ENCODE measurements around the gene MBD3L5. TPM values are rescaled to one million over a fixed set of nuclear protein-coding genes. Genes with fewer than 3 reads are reported as not detected.
A peak's percentile ranks its signal among the peaks of the same experiment; 100 is the strongest.

MBD3L5 gene
- total RNA-seq, 1 donor from 2014 or later, result not detected

- H3K36me3 Mint-ChIP-seq (ENCODE audit: low read depth, unreplicated experiment), result peaks cover 9% of the 10 kb centered on the region
- no peaks in the 10 kb centered on the region for H3K27me3 Mint-ChIP-seq (ENCODE audit: low read depth, unreplicated experiment)
- no peak overlapping the region for H3K27ac ChIP-seq (ENCODE audit: low read depth, low read length)
- peaks cover 5% of the 10 kb centered on the region for H3K4me1 ChIP-seq (ENCODE audit: insufficient read depth, low read length)
- H3K27ac Mint-ChIP-seq (ENCODE audit: unreplicated experiment), result no peak overlapping the region
- H3K4me2 ChIP-seq (ENCODE audit: low read length), result peak overlapping the region; percentile 87
- peaks cover 5% of the 10 kb centered on the region for H3K9me3 Mint-ChIP-seq (ENCODE audit: unreplicated experiment)
- H3K79me2 ChIP-seq (ENCODE audit: insufficient read depth, low read length), result peaks cover 20% of the 10 kb centered on the region
- TF ChIP-seq EZH2 (IDR thresholded peaks at IDR 0.05; ENCODE audit: insufficient read depth, low read length) (no peak), CTCF (IDR thresholded peaks at IDR 0.05; ENCODE audit: insufficient read depth, low read depth, low read length) (no peak)
- H3K4me1 Mint-ChIP-seq (ENCODE audit: low read depth, unreplicated experiment), result peaks cover 5% of the 10 kb centered on the region
- H3K36me3 ChIP-seq (ENCODE audit: insufficient read depth, low read length), result peaks cover 13% of the 10 kb centered on the region
- H3K9ac ChIP-seq (ENCODE audit: low read length), result no peak overlapping the region
- peak overlapping the region; percentile 94 for H3K4me3 Mint-ChIP-seq (ENCODE audit: unreplicated experiment)
- H3K27me3 ChIP-seq (ENCODE audit: insufficient read depth, low read length), result no peaks in the 10 kb centered on the region
- FAIRE-seq (no peak), DNase-seq (ENCODE audit: low read depth) (no peak)
- H2AFZ ChIP-seq (ENCODE audit: low read depth, low read length), result peak overlapping the region; percentile 74
- H4K20me1 ChIP-seq (ENCODE audit: insufficient read depth, low read length), result peaks cover 4% of the 10 kb centered on the region
- H3K9me3 ChIP-seq (ENCODE audit: insufficient read depth, low read depth, low read length), result no peaks in the 10 kb centered on the region
- H3K4me3 ChIP-seq (ENCODE audit: insufficient read depth, low read depth, low read length), result no peak overlapping the region
Observed at GRCh38 chr19:7068599-7068998, 38.2 kb downstream of the MBD3L5 start.

- Histone ChIP-seq H3K9ac (ENCODE audit: low read length) (peak within 1 kb of the TSS; percentile 91), H3K4me1 (ENCODE audit: insufficient read depth, low read length) (peaks cover 5% of the 10 kb centered on the region), H3K4me2 (ENCODE audit: low read length) (peak within 1 kb of the TSS; percentile 87), H2AFZ (ENCODE audit: low read depth, low read length) (peak within 1 kb of the TSS; percentile 98), H3K27me3 (ENCODE audit: insufficient read depth, low read length) (no peaks in the 10 kb centered on the region), H3K36me3 (ENCODE audit: insufficient read depth, low read length) (peaks cover 14% of the 10 kb centered on the region), H3K79me2 (ENCODE audit: insufficient read depth, low read length) (peaks cover 20% of the 10 kb centered on the region), H3K4me3 (ENCODE audit: insufficient read depth, low read depth, low read length) (peak within 1 kb of the TSS; percentile 87), H3K9me3 (ENCODE audit: insufficient read depth, low read depth, low read length) (no peaks in the 10 kb centered on the region), H3K27ac (ENCODE audit: low read depth, low read length) (peak within 1 kb of the TSS; percentile 70), H4K20me1 (ENCODE audit: insufficient read depth, low read length) (peaks cover 4% of the 10 kb centered on the region)
- FAIRE-seq (no peak), DNase-seq (ENCODE audit: low read depth) (peak; percentile 91)
- peak within 1 kb of the TSS; percentile 76 for H3K27ac Mint-ChIP-seq (ENCODE audit: unreplicated experiment)
- peaks cover 5% of the 10 kb centered on the region for H3K4me1 Mint-ChIP-seq (ENCODE audit: low read depth, unreplicated experiment)
- peak within 1 kb of the TSS; percentile 94 for H3K4me3 Mint-ChIP-seq (ENCODE audit: unreplicated experiment)
- H3K9me3 Mint-ChIP-seq (ENCODE audit: unreplicated experiment), result peaks cover 5% of the 10 kb centered on the region
- peaks cover 15% of the 10 kb centered on the region for H3K36me3 Mint-ChIP-seq (ENCODE audit: low read depth, unreplicated experiment)
- TF ChIP-seq CTCF (IDR thresholded peaks at IDR 0.05; ENCODE audit: insufficient read depth, low read depth, low read length) (no peak), EZH2 (IDR thresholded peaks at IDR 0.05; ENCODE audit: insufficient read depth, low read length) (no peak)
- no peaks in the 10 kb centered on the region for H3K27me3 Mint-ChIP-seq (ENCODE audit: low read depth, unreplicated experiment)
Observed at GRCh38 chr19:7069042-7069903, 38.9 kb downstream of the MBD3L5 start, which contains the start of gene ZNF557. ZNF557 (plus strand) TSS chr19:7069703; CDS start chr19:7075075, 5,372 bp downstream.

- Histone ChIP-seq H3K9me3 (ENCODE audit: insufficient read depth, low read depth, low read length) (no peaks in the 10 kb centered on the region), H3K79me2 (ENCODE audit: insufficient read depth, low read length) (peaks cover 20% of the 10 kb centered on the region), H3K4me2 (ENCODE audit: low read length) (peak overlapping the region; percentile 87), H4K20me1 (ENCODE audit: insufficient read depth, low read length) (peaks cover 4% of the 10 kb centered on the region), H3K27ac (ENCODE audit: low read depth, low read length) (peak overlapping the region; percentile 70), H3K36me3 (ENCODE audit: insufficient read depth, low read length) (peaks cover 16% of the 10 kb centered on the region), H3K4me3 (ENCODE audit: insufficient read depth, low read depth, low read length) (peak overlapping the region; percentile 87), H2AFZ (ENCODE audit: low read depth, low read length) (peak overlapping the region; percentile 98), H3K27me3 (ENCODE audit: insufficient read depth, low read length) (no peaks in the 10 kb centered on the region), H3K4me1 (ENCODE audit: insufficient read depth, low read length) (peaks cover 5% of the 10 kb centered on the region), H3K9ac (ENCODE audit: low read length) (peak overlapping the region; percentile 91)
- H3K27me3 Mint-ChIP-seq (ENCODE audit: low read depth, unreplicated experiment), result no peaks in the 10 kb centered on the region
- no peak for FAIRE-seq
- H3K4me1 Mint-ChIP-seq (ENCODE audit: low read depth, unreplicated experiment), result peaks cover 5% of the 10 kb centered on the region
- TF ChIP-seq EZH2 (IDR thresholded peaks at IDR 0.05; ENCODE audit: insufficient read depth, low read length) (no peak), CTCF (IDR thresholded peaks at IDR 0.05; ENCODE audit: insufficient read depth, low read depth, low read length) (no peak)
- H3K27ac Mint-ChIP-seq (ENCODE audit: unreplicated experiment), result peak overlapping the region; percentile 58
- peaks cover 17% of the 10 kb centered on the region for H3K36me3 Mint-ChIP-seq (ENCODE audit: low read depth, unreplicated experiment)
- no peak for DNase-seq (ENCODE audit: low read depth)
- H3K4me3 Mint-ChIP-seq (ENCODE audit: unreplicated experiment), result peak overlapping the region; percentile 94
- H3K9me3 Mint-ChIP-seq (ENCODE audit: unreplicated experiment), result peaks cover 7% of the 10 kb centered on the region
Observed at GRCh38 chr19:7069904-7070226, 39.5 kb downstream of the MBD3L5 start.
